ENCODE measurements around the gene CEP55. TPM values are rescaled to one million over a fixed set of nuclear protein-coding genes. Genes with fewer than 3 reads are reported as not detected.
"Not testable (repeated sequence)": the region's sequence is repeated elsewhere in the genome, so short reads cannot be mapped to it uniquely, and the experiment has no call there.

Gene CEP55
- total RNA-seq, 2 donors from 2014 or later: 0.24 to 1.7 TPM

DNA sequence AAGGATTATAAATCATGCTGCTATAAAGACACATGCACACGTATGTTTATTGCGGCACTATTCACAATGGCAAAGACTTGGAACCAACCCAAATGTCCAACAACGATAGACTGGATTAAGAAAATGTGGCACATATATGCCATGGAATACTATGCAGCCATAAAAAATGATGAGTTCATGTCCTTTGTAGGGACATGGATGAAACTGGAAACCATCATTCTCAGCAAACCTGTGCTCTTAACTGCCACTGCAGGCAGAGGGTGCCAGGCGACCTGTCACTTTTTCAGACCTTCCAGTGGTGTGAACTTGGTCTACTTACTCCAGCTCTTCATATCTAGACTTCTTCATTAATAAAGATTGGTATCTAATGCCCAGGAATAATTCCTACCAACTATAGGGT is 28.8 kb upstream of the CEP55 start:
- intact Hi-C loops (cut with DNase I): loop anchor here in 1 of 2 donors (2.0 kb wide), 1 partner anchor 31 kb away; no protein-coding TSS in a partner anchor
- not testable (repeated sequence) for DNase-seq, ATAC-seq

DNA sequence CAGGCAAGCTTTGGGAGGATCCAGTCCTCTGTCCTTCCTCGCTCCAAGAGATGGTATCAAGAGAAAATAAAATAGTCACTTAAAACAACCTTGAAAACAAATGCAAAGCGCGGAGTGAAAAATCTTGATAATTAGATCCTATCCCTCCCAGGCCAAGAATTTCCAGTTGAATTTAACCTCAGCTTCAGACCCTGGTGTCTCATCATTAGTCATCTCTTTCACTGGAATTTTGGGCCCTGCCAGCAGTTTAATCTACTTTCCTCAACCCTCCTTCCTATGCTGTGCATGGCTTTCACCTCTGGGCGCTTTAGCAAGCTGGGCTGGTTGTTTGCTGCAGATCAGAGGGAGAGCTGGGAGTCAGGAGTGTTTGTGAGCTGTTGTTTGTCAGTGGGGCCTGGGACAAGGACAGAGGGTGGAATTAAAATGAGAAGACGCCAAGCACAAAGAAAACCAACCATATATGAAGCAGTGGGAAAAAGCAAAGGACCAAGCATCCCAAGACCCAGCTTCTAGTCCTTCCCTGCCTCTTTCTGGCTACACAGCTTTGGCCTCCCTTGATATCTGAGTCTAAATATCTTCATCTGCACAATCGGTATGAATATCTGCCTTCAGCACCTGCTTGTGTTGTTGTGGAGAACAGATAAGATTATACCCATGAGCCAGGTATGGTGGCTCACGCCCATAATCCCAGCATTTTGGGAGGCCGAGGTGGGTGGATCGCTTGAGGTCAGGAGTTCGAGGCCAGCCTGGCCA is 27.8 kb upstream of the CEP55 start:
- intact Hi-C loops (cut with DNase I): no loop called here
- peak in 1 of 2 donors; percentile 69 for ATAC-seq
- no peak for DNase-seq

DNA sequence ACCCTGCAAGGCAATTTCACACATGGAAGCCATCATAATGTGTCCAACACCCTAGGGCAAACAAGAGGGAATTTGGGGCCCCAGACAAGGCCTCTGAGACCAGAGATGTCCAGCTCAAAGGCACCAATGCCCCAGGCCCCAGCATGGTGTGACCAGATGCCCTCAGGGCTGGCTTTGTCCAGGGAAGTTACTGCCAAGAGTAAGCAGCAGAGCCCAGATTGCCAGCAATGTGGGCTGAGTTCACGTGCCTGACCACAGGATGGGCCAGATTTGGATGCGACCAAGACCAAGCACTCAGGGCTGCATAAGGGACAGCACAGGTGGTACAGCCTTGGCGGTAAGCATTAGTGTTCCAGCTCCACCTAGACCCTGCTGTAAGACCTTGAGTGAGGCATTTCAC is 27.0 kb upstream of the CEP55 start:
- ATAC-seq (no peak), DNase-seq (no peak)
- intact Hi-C loops (cut with DNase I): no loop called here

DNA sequence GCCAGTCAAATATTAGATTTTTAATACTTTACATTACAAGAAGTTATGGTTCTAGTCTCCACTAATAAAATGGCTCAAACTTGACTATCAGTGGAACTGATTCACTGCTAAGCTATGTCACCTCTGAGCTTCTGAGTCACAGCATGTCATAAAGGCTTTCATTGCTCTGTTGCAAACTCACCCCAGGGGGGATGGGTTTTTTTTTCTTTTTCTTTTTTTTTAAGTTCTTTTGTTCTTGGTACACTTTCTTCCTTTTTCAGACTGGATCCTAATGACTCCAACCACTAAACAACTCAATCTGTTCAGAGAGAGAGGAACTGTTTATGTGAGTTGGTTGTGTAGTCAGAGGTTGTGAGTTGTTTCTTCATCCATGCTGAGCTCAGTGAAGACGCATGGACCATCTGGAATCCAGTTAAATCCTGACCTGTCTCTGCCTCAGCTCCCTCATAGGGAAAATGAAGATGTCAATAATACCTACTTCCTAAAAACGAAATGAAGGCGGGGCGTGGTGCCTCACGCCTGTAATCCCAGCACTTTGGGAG is 25.2 kb upstream of the CEP55 start:
- ATAC-seq: peak in 1 of 2 donors; percentile 52
- intact Hi-C loops (cut with DNase I): no loop called here
- DNase-seq: no peak

DNA sequence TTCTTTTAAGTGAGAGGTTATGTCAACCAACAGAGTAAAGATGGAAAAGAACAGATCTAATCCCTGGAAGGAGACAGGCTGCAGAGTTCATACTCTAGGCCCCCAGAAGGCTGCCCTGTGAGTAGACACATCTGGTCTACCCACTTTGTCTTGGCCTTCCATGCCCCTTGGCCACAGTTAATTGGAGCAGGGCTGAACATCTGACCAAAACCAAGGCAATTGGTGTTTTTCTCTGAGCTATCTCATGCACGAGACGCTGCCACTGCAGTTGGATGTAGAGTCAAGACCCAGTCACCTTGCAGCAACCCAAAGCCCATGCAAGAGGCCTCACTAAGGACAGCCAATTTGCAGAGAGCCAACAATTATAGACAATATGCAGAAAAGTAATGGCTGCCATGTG is 23.3 kb upstream of the CEP55 start:
- DNase-seq: no peak
- ATAC-seq: no peak
- intact Hi-C loops (cut with DNase I): no loop called here

DNA sequence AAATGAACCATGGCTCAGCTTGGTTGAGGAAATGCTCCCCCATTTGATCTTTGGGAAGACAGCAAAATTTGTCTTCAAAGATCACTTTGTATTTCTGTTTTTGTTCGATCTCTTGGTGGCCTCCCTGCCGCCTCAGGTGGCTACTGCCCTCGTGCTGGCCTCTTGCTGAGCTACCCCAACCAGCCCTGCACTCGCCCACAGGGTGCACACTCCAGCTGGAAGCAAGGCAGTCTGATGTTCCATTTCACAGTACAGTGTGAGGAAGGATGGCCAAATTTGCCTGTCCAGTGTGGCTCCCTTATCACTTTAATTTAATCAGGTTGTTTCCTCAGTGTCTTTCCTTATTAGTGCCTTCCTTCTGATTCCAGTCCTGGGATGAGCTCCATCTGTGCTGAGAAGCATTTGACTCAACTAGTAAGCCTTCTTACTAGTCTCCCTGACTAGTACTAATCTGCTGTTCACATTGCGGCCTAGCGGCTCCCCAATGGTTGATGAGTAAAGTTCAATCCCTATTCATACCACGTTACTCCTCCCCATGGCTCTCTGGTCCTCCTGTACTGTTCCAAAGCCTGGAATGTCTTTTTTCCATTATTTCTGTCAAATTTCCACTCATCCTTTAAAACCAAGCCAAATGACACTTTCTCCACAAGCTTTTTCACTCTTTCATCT is 22.5 kb upstream of the CEP55 start:
- DNase-seq: no peak
- no peak for ATAC-seq
- intact Hi-C loops (cut with DNase I): no loop called here

DNA sequence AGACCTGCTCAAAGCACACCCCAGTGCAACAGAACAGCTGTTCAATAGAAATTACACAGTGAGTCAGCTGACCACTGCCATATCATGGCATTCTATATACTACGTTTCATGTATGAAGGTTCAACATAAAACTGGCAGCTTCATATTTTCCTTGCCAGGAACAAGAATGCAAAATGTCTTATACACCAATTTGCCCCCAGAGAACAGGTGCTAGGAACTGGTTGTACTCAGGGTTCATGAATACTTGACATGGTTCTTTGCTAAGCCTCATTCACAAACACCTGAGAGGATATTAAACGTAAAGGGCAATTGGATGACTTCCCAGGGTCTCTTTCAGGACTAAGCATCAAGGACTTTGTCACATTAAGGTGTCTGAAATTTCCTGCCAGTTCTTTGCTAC is 21.2 kb upstream of the CEP55 start:
- intact Hi-C loops (cut with DNase I): no loop called here
- ATAC-seq (no peak), DNase-seq (no peak)

DNA sequence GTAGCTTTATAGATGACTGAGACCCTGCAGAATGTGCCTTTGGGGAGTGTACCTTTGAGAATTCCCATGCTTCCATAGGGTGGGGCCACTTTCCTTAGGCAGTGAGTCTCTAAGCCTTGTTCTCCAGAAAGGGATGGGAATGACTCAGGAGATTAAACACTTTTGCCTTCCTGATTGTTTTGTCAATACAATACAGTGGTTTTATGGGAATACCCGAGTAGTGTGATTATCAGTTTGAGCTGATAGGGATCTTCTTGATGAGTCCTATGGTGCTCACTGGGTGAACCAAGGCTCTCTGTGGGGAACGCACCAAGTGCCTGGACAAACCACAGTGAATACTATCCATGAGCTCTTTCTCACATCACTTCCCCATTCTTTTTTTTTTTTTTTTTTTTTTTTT is 20.5 kb upstream of the CEP55 start:
- intact Hi-C loops (cut with DNase I): no loop called here
- ATAC-seq (no peak), DNase-seq (no peak)

DNA sequence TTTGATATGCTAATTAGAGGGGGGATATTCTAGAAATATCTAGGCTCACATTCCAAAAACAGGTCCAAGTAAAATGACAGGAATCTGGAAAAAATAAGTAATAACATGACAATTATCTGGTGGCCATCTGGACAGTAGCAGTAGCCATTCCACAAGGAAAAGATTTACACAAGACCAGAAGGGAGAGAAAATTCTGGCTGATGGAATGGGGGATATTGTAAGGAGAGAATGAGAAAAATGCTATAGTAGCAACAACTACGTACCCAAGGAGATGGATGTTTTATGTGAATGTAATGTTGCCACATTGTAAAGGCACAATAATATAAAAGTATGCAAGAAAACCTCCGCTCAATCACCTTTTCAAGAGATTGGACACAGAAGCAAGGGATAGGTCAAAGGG is 19.7 kb upstream of the CEP55 start:
- no peak for DNase-seq
- intact Hi-C loops (cut with DNase I): no loop called here
- no peak for ATAC-seq

DNA sequence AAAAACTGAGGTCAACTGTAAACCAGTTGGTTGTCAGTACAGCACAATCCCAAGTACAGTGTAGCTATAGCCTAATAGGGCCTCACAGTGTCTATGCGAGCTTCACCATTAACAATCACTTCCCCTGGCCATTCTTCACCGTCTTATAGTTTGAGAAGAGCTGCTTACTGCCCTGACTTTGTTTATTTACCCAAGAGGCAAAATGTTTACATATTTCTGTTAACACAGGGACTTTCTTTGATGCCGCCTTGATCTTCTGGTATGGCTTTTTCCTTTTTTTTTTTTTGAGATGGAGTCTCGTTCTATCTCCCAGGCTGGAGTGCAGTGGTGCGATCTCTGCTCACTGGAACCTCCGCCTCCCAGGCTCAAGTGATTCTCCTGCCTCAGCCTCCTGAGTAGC is 17.5 kb upstream of the CEP55 start:
- intact Hi-C loops (cut with DNase I): no loop called here
- ATAC-seq: no peak
- no peak for DNase-seq

DNA sequence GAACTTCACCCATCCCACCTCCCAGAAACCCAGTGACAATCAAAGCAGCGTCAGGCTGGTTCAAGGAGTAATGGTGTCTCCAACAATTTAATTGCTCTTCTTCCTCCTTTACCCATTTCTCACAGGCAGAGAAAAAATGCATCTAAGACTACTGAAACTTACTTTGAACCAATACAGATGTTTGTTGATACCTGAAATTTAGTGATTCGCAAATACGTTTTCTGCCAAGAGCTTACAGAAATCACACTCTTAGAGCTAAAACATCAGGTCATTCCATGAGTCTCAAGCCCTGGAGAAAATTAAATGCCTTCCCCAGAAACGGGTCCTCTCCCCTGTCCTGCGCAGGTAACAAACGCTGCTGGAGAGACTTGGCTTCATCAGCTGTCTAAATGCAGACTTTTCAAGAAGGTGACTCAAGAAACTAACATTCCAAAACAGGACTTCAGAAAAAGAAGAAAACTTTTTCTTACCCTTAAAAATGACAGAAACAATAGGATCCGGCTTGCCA is 14.7 kb upstream of the CEP55 start:
- peak in 1 of 2 donors; percentile 42 for ATAC-seq
- DNase-seq: no peak
- intact Hi-C loops (cut with DNase I): loop anchor here (1.0 to 5.0 kb wide), 3 partner anchors 64 to 105 kb away; no protein-coding TSS in a partner anchor

DNA sequence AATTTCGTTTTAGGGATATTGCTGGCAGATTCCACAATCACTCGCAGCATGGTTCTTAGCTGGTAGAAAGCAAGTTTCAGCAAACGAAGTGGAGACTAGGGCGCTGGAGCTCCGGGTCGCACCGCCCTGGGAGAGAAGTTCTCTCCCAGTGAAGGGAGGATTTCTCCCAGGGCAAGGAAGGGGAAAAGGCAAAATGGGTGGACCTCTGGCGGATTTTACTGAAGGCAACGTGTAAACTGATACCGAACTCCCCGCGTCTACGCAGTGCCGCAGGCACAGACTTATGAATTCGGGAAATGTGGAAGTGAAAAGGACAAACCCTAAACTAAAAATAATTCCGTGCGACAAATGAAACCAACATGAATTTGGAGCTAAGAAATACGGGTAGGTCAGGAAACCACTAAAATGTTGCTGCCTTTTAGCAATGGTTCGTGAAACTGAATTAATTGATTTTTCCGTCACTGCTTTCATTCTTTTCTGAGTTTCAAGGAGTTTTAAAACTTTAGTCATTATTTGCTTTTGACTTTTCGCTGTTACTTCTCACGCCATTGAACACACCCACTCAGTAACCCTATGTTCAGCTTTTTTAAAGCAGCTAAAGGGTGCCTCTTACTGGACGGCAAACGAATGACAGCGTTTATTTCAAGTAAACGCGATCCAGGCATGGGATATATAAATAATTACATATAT is 14.1 kb upstream of the CEP55 start, which contains the start of gene MYOF:
Gene MYOF (minus strand): TSS at position 190 of the 690 bp plus-strand sequence. CDS start 140 bp downstream, at position 50.
- intact Hi-C loops (cut with DNase I): loop anchor here (1.0 to 5.0 kb wide), 3 partner anchors 65 to 106 kb away; no protein-coding TSS in a partner anchor
- peak; percentile 91 for ATAC-seq
- peak; percentile 58 for DNase-seq

DNA sequence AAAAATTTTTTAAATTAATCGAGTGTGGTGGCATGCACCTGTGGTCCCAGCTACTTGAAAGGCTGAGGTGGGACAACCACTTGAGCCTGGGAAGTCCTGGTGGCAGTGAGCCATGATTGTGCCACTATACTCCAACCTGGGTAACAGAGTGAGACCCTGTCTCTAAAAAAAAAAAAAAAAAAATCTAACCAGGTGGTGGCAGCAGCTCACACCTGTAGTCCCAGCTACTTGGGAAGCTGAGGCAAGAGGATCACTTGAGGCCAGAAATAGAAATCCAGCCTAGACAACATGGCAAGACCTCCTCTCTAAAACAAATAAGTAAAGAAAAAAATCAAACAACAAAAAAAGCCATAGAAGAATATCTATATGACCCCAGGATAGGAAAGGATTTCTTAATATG is 10.7 kb upstream of the CEP55 start:
- no peak for ATAC-seq
- no peak for DNase-seq
- intact Hi-C loops (cut with DNase I): no loop called here

DNA sequence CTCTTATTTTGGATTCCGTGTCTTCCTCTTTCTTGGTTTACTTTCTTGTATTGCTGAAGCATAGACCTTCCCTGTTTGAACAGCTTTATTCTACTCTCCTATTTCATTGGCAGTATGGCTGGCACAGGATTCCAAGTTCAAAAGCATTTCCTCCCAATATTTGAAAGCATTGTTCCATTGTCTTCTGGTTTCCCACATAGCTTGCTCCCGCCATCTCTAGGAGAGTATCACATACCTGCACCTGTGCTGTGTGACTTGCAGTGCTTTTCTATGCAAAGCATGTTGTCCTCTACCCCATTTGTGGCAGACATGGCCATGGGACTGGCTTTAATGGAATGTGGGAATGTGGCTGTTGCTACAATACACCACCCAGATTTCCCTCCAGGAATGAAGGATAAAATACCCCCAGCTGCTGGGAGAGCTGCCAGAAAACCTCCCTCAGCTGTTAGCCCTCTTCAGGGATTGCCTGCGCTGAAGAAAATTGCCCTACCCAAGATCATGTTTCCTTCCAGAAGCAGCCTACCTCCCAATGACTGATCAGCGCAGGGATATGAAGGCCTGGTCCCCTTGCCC is 7.4 kb upstream of the CEP55 start:
- DNase-seq: no peak
- no peak for ATAC-seq
- intact Hi-C loops (cut with DNase I): no loop called here

DNA sequence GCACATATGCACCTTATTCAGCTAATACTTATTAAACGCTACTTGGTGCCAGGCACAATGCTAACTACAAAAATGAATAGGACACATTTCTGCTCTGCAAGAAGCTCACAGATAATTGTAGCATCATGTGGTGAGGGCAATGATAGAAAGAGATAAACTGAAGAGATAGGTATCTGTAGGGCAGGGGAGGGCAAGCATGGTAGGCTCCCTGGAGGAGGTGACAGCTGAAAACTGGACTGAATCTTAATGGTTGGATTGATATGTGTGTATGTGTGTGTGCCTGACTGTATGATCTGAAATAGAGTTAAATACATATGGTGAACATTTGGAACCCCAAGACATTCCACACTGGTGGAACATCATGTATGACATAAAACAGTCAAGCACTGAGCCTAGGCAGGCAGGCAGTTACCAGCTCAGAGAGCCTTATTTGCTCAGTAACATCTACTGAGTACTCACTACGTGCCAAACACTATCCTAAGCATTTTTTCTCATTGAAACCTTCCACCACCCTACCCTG is 4.8 kb upstream of the CEP55 start:
- ATAC-seq (no peak), DNase-seq (no peak)
- intact Hi-C loops (cut with DNase I): no loop called here

DNA sequence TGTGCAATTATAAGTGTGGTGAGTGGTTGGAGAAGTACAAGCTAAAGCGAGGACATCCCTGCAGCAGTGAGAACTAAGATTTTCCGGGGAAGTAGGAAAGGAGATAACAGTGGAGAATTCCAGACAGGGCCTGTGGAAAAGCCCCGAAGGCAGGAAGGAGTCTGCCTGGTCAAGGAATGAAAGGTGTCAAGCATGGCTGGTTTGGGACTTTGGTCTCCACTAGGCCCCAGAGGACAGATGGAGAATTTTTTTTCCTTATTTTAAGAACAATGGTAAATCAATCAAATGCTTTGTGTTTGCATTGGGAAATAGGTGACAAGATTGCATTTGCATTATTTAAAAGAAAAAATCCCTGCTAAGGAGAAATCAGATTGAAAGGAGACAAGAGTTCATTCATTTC is 3.2 kb upstream of the CEP55 start:
- intact Hi-C loops (cut with DNase I): no loop called here
- ATAC-seq: no peak
- no peak for DNase-seq

DNA sequence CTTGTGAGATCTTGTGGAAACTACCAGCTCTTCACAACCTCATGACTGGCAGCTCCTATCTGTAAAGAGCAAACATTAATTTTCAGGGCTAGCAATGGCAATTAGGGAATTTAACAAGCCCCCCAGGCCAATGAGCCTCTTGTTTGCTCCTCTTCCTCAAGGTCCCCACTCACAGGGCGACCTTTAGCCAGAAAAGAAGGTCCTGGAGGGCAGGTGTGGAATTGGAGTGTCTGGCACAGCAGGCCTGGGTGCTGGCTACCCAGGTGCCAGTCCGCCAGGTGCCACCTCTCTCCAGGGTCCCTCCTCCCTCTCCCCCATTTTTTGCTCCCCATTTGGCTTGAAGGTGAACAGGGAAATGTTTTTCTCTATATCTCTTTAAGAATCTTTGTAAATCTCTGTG is 1.9 kb upstream of the CEP55 start:
- no peak for DNase-seq
- ATAC-seq: no peak
- intact Hi-C loops (cut with DNase I): no loop called here

DNA sequence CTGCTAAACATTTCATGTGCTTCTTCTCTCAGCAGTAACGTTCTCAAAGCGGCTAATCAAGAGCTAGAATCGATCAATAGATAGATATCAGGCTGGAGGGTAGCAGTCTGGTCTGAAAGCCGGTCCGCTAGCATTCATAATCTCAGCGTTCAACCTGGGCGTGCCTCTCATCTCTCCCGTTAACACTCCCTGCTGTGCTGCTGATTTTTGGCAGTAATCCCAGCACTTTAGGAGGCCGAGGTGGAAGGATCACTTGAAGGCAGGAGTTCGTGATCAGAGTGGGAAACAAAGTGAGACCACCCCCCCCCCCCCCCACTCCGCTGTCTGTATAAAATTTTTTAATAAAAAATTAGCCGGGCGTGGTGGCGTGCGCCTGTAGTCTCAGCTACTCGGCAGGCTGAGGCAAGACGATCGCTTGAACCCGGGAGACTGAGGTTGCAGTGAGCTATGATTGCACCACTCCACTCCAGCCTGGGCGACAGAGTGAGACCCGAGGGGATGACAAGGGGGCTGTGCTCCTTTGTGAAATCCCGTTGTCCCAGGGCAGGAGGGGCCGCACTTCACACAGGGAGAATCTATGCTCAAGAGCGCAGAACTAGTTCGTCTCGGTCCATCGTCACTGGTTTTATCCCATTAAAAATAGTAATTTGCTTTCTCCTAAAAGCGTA is 624 bp upstream of the CEP55 start:
- peak; percentile 34 for DNase-seq
- intact Hi-C loops (cut with DNase I): no loop called here
- peak; percentile 38 to 76 for ATAC-seq

DNA sequence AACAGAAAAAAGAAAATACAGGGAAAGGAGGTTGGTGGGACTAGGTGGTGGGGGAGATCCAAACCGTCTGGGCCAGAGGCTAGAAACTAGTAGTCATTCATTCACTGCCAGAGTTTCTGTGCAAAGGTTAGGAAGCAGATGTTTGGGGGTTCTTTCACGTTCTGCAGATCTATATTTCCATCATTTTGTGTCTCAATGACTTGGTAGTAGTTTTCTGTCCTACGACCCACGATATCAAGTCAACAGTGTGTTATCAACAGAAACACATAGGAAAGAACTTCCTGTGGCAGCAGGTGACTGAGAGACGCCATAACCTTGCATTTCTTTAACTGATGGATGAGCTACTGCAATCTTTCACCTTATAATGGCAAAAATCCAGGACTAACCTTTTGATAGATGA is 1.8 kb downstream of the CEP55 start:
- no peak for DNase-seq
- intact Hi-C loops (cut with DNase I): no loop called here
- ATAC-seq: no peak
